T-cell (primary cell): Measurements from ENCODE around the gene FGF1. TPM values are rescaled to one million over a fixed set of nuclear protein-coding genes. Genes with fewer than 3 reads are reported as not detected.

Source experiments
- ATAC-seq, 4 experiments: fragments of 200-7000 bp in 3 of 4; fragments of 150-1000 bp in 1 of 4; cut with Tn5 transposase; replicated peaks in 1 of 4; 1 replicate in 3 of 4; 2 replicates in 1 of 4; pipeline ENCODE4 v1.10.0; 2021; ENCODE audit warnings: moderate library complexity in 3 of 4, mild to moderate bottlenecking in 2 of 4, moderate number of reproducible peaks in 1 of 4
- CTCF ChIA-PET, 2 donors: fragments of 300-600 bp; sonication (Branson Sonifier 250); formaldehyde crosslinking; loops; one replicate each; lab custom pipeline; 2022; ENCODE audit warnings: antibody characterized with exemption in 2 of 2; lab: Charles Lee
- POLR2A ChIA-PET, 2 donors: fragments of 300-600 bp; sonication (Branson Sonifier 250); formaldehyde crosslinking; loops; one replicate each; lab custom pipeline; 2022; ENCODE audit warnings: antibody characterized with exemption in 2 of 2; lab: Charles Lee
- DNase-seq, 35 experiments: peaks; one replicate each; pipeline versions ENCODE4 v3.0.0 to v3.0.0-alpha.2; 2013 to 2023
- H3K27ac ChIP-seq: one replicate; pipeline ENCODE4 v1.5.1; 2013; ENCODE audit warnings: low read length
- H3K27me3 ChIP-seq, 2 experiments: replicated peaks in 1 of 2; 1 replicate in 1 of 2; 2 replicates in 1 of 2; pipeline versions ENCODE4 v1.6.1 to v1.7.0; 2013; ENCODE audit warnings: low read length in 1 of 2, mixed read lengths in 1 of 2; ENCODE audit not compliant: control insufficient read depth in 2 of 2, insufficient read depth in 2 of 2; ENCODE audit errors: extremely low read depth in 1 of 2
- H3K36me3 ChIP-seq, 2 donors: 1 replicate in 1 of 2; 2 replicates in 1 of 2; pipeline versions ENCODE4 v1.6.1 to v1.7.0; 2013; ENCODE audit warnings: low read length in 1 of 2; ENCODE audit not compliant: control insufficient read depth in 2 of 2, insufficient read depth in 1 of 2; ENCODE audit errors: extremely low read depth in 1 of 2
- H3K4me1 ChIP-seq, 2 experiments: 1 replicate in 1 of 2; 2 replicates in 1 of 2; pipeline versions ENCODE4 v1.6.1 to v1.7.0; 2013; ENCODE audit warnings: low read length in 2 of 2, mixed read lengths in 1 of 2; ENCODE audit not compliant: insufficient read depth in 2 of 2, control insufficient read depth in 1 of 2; ENCODE audit errors: extremely low read depth in 1 of 2
- H3K4me3 ChIP-seq, 2 donors: 1 replicate in 1 of 2; 2 replicates in 1 of 2; pipeline versions ENCODE4 v1.5.1 to v1.7.0; 2013; ENCODE audit warnings: mild to moderate bottlenecking in 2 of 2, low read length in 1 of 2, moderate library complexity in 1 of 2; ENCODE audit not compliant: control insufficient read depth in 1 of 2; ENCODE audit errors: extremely low read depth in 1 of 2
- H3K9me3 ChIP-seq: 2 replicates; pipeline ENCODE4 v1.7.0; 2013
- H3K27ac Mint-ChIP-seq, 2 donors: one replicate each; pipeline ENCODE4 v1.8.0; 2020 to 2021; ENCODE audit warnings: mild to moderate bottlenecking in 2 of 2, mixed read lengths in 2 of 2
- H3K27me3 Mint-ChIP-seq, 2 donors: one replicate each; pipeline ENCODE4 v1.8.0; 2021 to 2022; ENCODE audit warnings: mixed read lengths in 2 of 2
- H3K36me3 Mint-ChIP-seq: one replicate; pipeline ENCODE4 v1.8.0; 2021; ENCODE audit warnings: mixed read lengths
- H3K4me1 Mint-ChIP-seq, 3 donors: one replicate each; pipeline ENCODE4 v1.8.0; 2020 to 2022; ENCODE audit warnings: mixed read lengths in 3 of 3, mild to moderate bottlenecking in 1 of 3
- H3K4me3 Mint-ChIP-seq, 3 donors: one replicate each; pipeline ENCODE4 v1.8.0; 2020 to 2022; ENCODE audit warnings: mild to moderate bottlenecking in 3 of 3, mixed read lengths in 3 of 3, moderate library complexity in 3 of 3
- H3K9me3 Mint-ChIP-seq, 3 donors: one replicate each; pipeline ENCODE4 v1.8.0; 2020 to 2022; ENCODE audit warnings: mixed read lengths in 3 of 3
- WGBS: methylation state at CpG from one replicate; pipeline ENCODE4 v1.1.5; 2013; ENCODE audit warnings: missing lambda C conversion rate; ENCODE audit not compliant: insufficient coverage; 5-methylcytosine and 5-hydroxymethylcytosine counted together
- total RNA-seq, 35 experiments: library from RNA in 6 of 35; stranded (reverse) in 6 of 35; fragments of 120-200 nt in 1 of 35; gene quantifications; one replicate each; pipeline versions ENCODE4 v1.2.1 to v1.2.4 and lab custom pipeline; 2013 to 2026

The FGF1 gene
- total RNA-seq, 5 donors from 2014 or later (not counting 1 experiment from before 2014, with no cell fraction given): not detected

DNA sequence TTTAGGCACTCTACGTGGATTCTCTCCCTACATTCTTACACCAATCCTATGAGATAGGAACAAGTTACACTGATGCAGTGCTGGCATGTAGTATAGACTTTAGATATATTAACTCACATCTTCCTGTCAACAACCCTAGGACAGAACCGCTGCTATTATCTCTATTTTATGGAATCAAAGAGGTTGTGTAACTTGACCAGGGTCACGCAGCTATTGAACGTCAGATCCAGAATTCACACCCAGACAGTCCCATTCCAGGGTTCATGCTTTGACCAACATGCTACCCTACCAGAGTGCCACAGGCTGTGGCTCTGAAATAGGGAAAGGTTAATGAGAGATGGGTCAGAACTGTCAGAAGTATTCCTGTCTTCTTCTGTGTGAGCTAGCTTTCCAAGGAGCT, 9.6 kb downstream of the FGF1 start:
- H3K27ac ChIP-seq: no peak overlapping the region
- no CpG with 5 or more reads among the region's 4 CpGs for WGBS
- POLR2A ChIA-PET: no interaction called here

DNA sequence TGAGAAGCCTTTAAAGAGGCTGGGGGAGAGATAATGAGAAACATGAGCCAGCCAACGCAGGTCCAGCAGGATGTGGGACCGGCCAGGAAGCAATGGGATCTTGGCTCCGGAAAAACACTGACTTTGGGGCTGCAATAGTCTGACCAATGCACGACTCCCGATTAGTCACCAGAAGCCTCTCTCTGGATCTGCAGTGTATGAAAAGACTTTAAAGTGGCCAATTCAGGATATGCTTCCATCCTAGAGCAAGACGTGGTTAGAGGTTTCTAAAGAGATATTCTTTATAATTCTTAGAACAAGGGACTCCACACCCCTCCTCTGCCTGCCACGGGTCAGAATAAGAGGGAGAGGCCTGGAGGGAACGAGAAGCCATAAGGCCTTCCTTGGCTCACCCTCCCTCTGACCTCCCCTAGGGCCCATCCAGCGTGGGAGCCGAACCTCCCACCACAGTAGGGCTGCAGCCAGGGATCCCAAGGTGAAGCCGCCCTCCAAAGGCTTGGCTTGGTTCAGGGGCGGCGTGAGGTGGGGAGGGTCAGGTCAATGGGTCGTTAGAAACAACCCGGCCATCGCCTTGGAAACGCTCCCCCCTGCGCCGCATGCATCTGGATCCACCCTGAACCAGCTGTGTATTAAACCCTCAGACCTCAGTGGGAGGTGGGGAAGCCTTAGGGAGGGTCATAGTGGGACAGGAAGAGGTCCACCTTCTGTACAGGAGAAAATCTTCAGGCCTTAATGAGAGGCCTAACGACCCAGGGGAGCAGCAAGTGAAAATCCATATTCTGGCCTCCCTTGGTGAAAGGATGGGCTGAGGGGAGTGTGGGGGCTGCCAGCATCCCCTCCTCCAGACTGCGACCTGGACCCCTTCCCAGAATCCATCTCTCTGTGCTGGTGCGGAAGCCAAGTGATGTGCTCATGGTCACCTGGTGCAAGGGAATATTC, 11.1 kb downstream of the FGF1 start:
- ATAC-seq (no peak), DNase-seq (no peak)
- no peak overlapping the region for H3K4me3 Mint-ChIP-seq
- Histone ChIP-seq H3K36me3 (no peaks in the 10 kb centered on the region), H3K9me3 (no peaks in the 10 kb centered on the region), H3K27ac (no peak overlapping the region), H3K4me1 (no peaks in the 10 kb centered on the region), H3K27me3 (peaks cover 0 to 4% of the 10 kb centered on the region in 2 experiments), H3K4me3 (no peak overlapping the region)
- ChIA-PET POLR2A (no interaction called here), CTCF (no interaction called here)
- H3K9me3 Mint-ChIP-seq: no peaks in the 10 kb centered on the region
- H3K4me1 Mint-ChIP-seq: no peaks in the 10 kb centered on the region
- no peak overlapping the region for H3K27ac Mint-ChIP-seq
- 86% methylated on average over 8 of the region's 22 CpGs for WGBS
- H3K27me3 Mint-ChIP-seq: peaks cover 2 to 7% of the 10 kb centered on the region in 2 donors
- no peaks in the 10 kb centered on the region for H3K36me3 Mint-ChIP-seq

More for the DNA sequence above, 9.6 kb downstream of the FGF1 start:
- Mint-ChIP-seq H3K36me3 (no peaks in the 10 kb centered on the region), H3K9me3 (peaks cover 0 to 4% (median 0%) of the 10 kb centered on the region in 3 donors), H3K4me1 (no peaks in the 10 kb centered on the region), H3K27me3 (peaks cover 2 to 7% of the 10 kb centered on the region in 2 donors), H3K27ac (no peak overlapping the region), H3K4me3 (no peak overlapping the region)
- ATAC-seq: no peak
- DNase-seq: no peak
- H3K27me3 ChIP-seq: peaks cover 0 to 4% of the 10 kb centered on the region in 2 experiments
- CTCF ChIA-PET: interaction anchor here in 1 of 2 donors (1.2 kb wide), 1 partner anchor 36 kb away, joined by 5 read pairs; no protein-coding TSS in a partner anchor
- no peaks in the 10 kb centered on the region for H3K36me3 ChIP-seq
- H3K4me1 ChIP-seq: no peaks in the 10 kb centered on the region
- H3K4me3 ChIP-seq: no peak overlapping the region
- H3K9me3 ChIP-seq: no peaks in the 10 kb centered on the region

DNA sequence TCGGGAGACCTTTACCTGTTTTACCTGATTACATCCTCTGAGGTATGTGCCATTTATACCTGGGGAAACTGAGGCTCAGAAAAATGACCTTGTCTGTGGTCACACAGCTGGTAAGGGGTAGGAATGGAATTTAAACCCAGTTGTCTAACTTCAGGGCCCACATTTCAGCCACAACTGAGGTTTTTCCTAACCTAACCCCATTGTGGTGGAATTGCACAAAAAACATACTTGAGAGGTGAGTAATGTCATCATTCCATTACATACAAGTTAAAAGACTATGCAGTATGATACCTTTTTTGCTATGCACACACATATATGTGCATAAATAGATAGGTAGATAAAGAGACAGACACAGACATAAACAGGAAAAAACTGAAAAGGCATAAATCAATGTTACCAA, 14.1 kb downstream of the FGF1 start:
- Mint-ChIP-seq H3K27ac (no peak overlapping the region), H3K36me3 (no peaks in the 10 kb centered on the region), H3K4me3 (no peak overlapping the region), H3K9me3 (no peaks in the 10 kb centered on the region), H3K27me3 (peaks cover 2 to 3% of the 10 kb centered on the region in 2 donors), H3K4me1 (no peaks in the 10 kb centered on the region)
- Histone ChIP-seq H3K27me3 (peaks cover 0 to 4% of the 10 kb centered on the region in 2 experiments), H3K9me3 (no peaks in the 10 kb centered on the region), H3K27ac (no peak overlapping the region), H3K4me1 (no peaks in the 10 kb centered on the region), H3K4me3 (no peak overlapping the region), H3K36me3 (no peaks in the 10 kb centered on the region)
- DNase-seq (no peak), ATAC-seq (no peak)
- 86% methylated on average over 1 of the region's 1 CpG for WGBS
- ChIA-PET CTCF (no interaction called here), POLR2A (no interaction called here)

GRCh38 chr5:142671266-142671665, 14.6 kb downstream of the FGF1 start:
- Mint-ChIP-seq H3K4me3 (no peak overlapping the region), H3K36me3 (no peaks in the 10 kb centered on the region), H3K9me3 (no peaks in the 10 kb centered on the region), H3K27me3 (peaks cover 0 to 1% of the 10 kb centered on the region in 2 donors), H3K27ac (no peak overlapping the region), H3K4me1 (no peaks in the 10 kb centered on the region)
- ChIA-PET POLR2A (no interaction called here), CTCF (no interaction called here)
- no peak overlapping the region for H3K27ac ChIP-seq
- no peaks in the 10 kb centered on the region for H3K36me3 ChIP-seq
- no peak for ATAC-seq
- WGBS: 60% methylated on average over 1 of the region's 3 CpGs
- H3K9me3 ChIP-seq: no peaks in the 10 kb centered on the region
- H3K4me3 ChIP-seq: no peak overlapping the region
- DNase-seq: no peak
- no peaks in the 10 kb centered on the region for H3K4me1 ChIP-seq
- peaks cover 0 to 4% of the 10 kb centered on the region in 2 experiments for H3K27me3 ChIP-seq

GRCh38 chr5:142670804-142671203, 15.1 kb downstream of the FGF1 start:
- ATAC-seq (no peak), DNase-seq (no peak)
- no peak overlapping the region for H3K27ac Mint-ChIP-seq
- H3K9me3 ChIP-seq: no peaks in the 10 kb centered on the region
- peaks cover 0 to 4% of the 10 kb centered on the region in 2 experiments for H3K27me3 ChIP-seq
- H3K4me3 ChIP-seq: no peak overlapping the region
- no peak overlapping the region for H3K4me3 Mint-ChIP-seq
- no peak overlapping the region for H3K27ac ChIP-seq
- peaks cover 0 to 1% of the 10 kb centered on the region in 2 donors for H3K27me3 Mint-ChIP-seq
- POLR2A ChIA-PET: no interaction called here
- no peaks in the 10 kb centered on the region for H3K4me1 ChIP-seq
- CTCF ChIA-PET: no interaction called here
- no peaks in the 10 kb centered on the region for H3K9me3 Mint-ChIP-seq
- 60% methylated on average over 1 of the region's 2 CpGs for WGBS
- H3K36me3 Mint-ChIP-seq: no peaks in the 10 kb centered on the region
- H3K4me1 Mint-ChIP-seq: no peaks in the 10 kb centered on the region
- H3K36me3 ChIP-seq: no peaks in the 10 kb centered on the region

DNA sequence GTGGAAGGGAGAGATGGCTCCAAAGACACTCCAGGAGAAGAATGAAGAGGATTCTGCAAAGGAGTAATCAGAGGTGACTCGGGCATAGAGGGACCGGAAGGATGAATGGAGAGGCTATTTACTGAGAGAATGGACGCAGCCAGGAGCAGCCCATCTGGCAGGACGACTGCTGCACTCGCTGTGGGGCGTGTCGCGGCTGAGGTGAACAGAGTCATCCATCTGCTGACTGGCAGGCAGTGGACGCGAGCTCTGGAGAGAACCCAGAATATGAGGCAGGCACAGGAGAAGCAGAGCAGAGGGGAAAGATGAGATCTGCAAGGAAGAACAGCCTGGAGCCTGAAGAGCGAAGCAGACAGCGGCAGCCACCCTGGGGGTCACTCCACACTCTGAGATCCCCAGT, 16.4 kb downstream of the FGF1 start:
- Mint-ChIP-seq H3K27ac (no peak overlapping the region), H3K36me3 (no peaks in the 10 kb centered on the region), H3K9me3 (no peaks in the 10 kb centered on the region), H3K4me3 (no peak overlapping the region), H3K27me3 (peaks cover 3 to 6% of the 10 kb centered on the region in 2 donors), H3K4me1 (no peaks in the 10 kb centered on the region)
- no peaks in the 10 kb centered on the region for H3K36me3 ChIP-seq
- H3K4me3 ChIP-seq: no peak overlapping the region
- no peaks in the 10 kb centered on the region for H3K4me1 ChIP-seq
- 83% methylated on average over 12 of the region's 12 CpGs for WGBS
- ChIA-PET CTCF (no interaction called here), POLR2A (no interaction called here)
- ATAC-seq: no peak
- DNase-seq: no peak
- H3K27ac ChIP-seq: no peak overlapping the region
- no peaks in the 10 kb centered on the region for H3K9me3 ChIP-seq
- peaks cover 0 to 4% of the 10 kb centered on the region in 2 experiments for H3K27me3 ChIP-seq
